ENCODE results near the gene MPP2.

GRCh38 chr17:43953746-43954145, 46.4 kb upstream of the MPP2 start, which contains the start of gene PYY:
- TF ChIP-seq CTCF (IDR thresholded peaks at IDR 0.05; ENCODE audit: poor library complexity) (no peak), EZH2 (IDR thresholded peaks at IDR 0.05; ENCODE audit: borderline replicate concordance) (no peak)

All from hepatocyte (in vitro differentiated cells).